GM12864 (cell line): ENCODE data around the gene PGAP6.

Experiments used
- DNase-seq: peaks from one replicate; pipeline ENCODE4 v3.0.0-alpha.2; 2011; ENCODE audit warnings: low read depth
- H3K4me3 ChIP-seq: 2 replicates; pipeline ENCODE4 v1.5.1; 2011; ENCODE audit warnings: mild to moderate bottlenecking, low read depth, low read length, control low read depth
- CTCF ChIP-seq: IDR thresholded peaks from 2 replicates; pipeline ENCODE4 v1.5.1; 2011; ENCODE audit warnings: low read depth, mild to moderate bottlenecking, moderate library complexity, low read length, control low read depth, inconsistent platforms; ENCODE audit errors: missing control alignments

The PGAP6 gene

GRCh38 chr16:399340-400019, 17.7 kb upstream of the PGAP6 start:
- TF ChIP-seq CTCF = no peak
- no peak overlapping the region for H3K4me3 ChIP-seq
- DNase-seq = no peak

GRCh38 chr16:398561-399339, 17.0 kb upstream of the PGAP6 start:
- no peak overlapping the region for H3K4me3 ChIP-seq
- no peak for DNase-seq
- no peak for TF ChIP-seq CTCF

- peak; percentile 17 for TF ChIP-seq CTCF
- DNase-seq = no peak
- no peak overlapping the region; the same call in 1 of the 2 replicates for H3K4me3 ChIP-seq
Measured at GRCh38 chr16:397736-398332, 16.1 kb upstream of the PGAP6 start.

- DNase-seq = no peak
- TF ChIP-seq CTCF = no peak
- H3K4me3 ChIP-seq = peak within 1 kb of the TSS; percentile 67
Measured at GRCh38 chr16:397135-397661, 15.4 kb upstream of the PGAP6 start, which contains the start of gene NME4. Gene NME4 (plus strand): TSS chr16:397199. CDS start chr16:397223, 24 bp downstream.

- H3K4me3 ChIP-seq = peak overlapping the region; percentile 56
- DNase-seq = no peak
- TF ChIP-seq CTCF = no peak
Measured at GRCh38 chr16:396605-397004, 14.8 kb upstream of the PGAP6 start.

GRCh38 chr16:396199-396598, 14.4 kb upstream of the PGAP6 start:
- no peak for DNase-seq
- TF ChIP-seq CTCF = no peak
- peak overlapping the region; percentile 56; the same call in 1 of the 2 replicates for H3K4me3 ChIP-seq
